Effector memory CD8-positive, alpha-beta T cell (primary cell): Measurements from ENCODE around the gene AFF3.

Source experiments
- ATAC-seq: fragments of 150-1000 bp; cut with Tn5 transposase; replicated peaks from 2 replicates; pipeline ENCODE4 v1.10.0; 2021; ENCODE audit warnings: mild to moderate bottlenecking, moderate library complexity
- DNase-seq, 3 experiments: peaks; one replicate each; pipeline ENCODE4 v3.0.0; 2021
- H3K27ac Mint-ChIP-seq, 2 donors: one replicate each; pipeline ENCODE4 v1.8.0; 2022; ENCODE audit warnings: mild to moderate bottlenecking in 2 of 2, mixed read lengths in 2 of 2, moderate library complexity in 2 of 2
- H3K27me3 Mint-ChIP-seq, 2 donors: one replicate each; pipeline ENCODE4 v1.8.0; 2022; ENCODE audit warnings: mixed read lengths in 2 of 2
- H3K36me3 Mint-ChIP-seq: one replicate; pipeline ENCODE4 v1.8.0; 2022; ENCODE audit warnings: mild to moderate bottlenecking, moderate library complexity, mixed read lengths; ENCODE audit not compliant: insufficient read depth
- H3K4me1 Mint-ChIP-seq, 2 donors: one replicate each; pipeline ENCODE4 v1.8.0; 2022; ENCODE audit warnings: low read depth in 2 of 2, mixed read lengths in 2 of 2
- H3K4me3 Mint-ChIP-seq, 2 donors: one replicate each; pipeline ENCODE4 v1.8.0; 2022; ENCODE audit warnings: mild to moderate bottlenecking in 2 of 2, mixed read lengths in 2 of 2, moderate library complexity in 2 of 2
- H3K9me3 Mint-ChIP-seq, 2 donors: one replicate each; pipeline ENCODE4 v1.8.0; 2022; ENCODE audit warnings: mixed read lengths in 2 of 2

The AFF3 gene

GRCh38 chr2:100011272-100011731, 131.1 kb downstream of the AFF3 start:
- DNase-seq (no peak), ATAC-seq (no peak)
- Mint-ChIP-seq H3K27ac (no peak overlapping the region), H3K36me3 (peaks cover 3% of the 10 kb centered on the region), H3K4me3 (no peak overlapping the region), H3K9me3 (no peaks in the 10 kb centered on the region), H3K27me3 (no peaks in the 10 kb centered on the region), H3K4me1 (no peaks in the 10 kb centered on the region)

GRCh38 chr2:100010606-100011005, 131.8 kb downstream of the AFF3 start:
- H3K27me3 Mint-ChIP-seq, result no peaks in the 10 kb centered on the region
- H3K4me3 Mint-ChIP-seq, result no peak overlapping the region
- no peaks in the 10 kb centered on the region for H3K9me3 Mint-ChIP-seq
- H3K36me3 Mint-ChIP-seq, result peaks cover 3% of the 10 kb centered on the region
- H3K4me1 Mint-ChIP-seq, result no peaks in the 10 kb centered on the region
- no peak for ATAC-seq
- DNase-seq, result no peak
- H3K27ac Mint-ChIP-seq, result no peak overlapping the region

- Mint-ChIP-seq H3K36me3 (peaks cover 3% of the 10 kb centered on the region), H3K4me3 (no peak overlapping the region), H3K27me3 (no peaks in the 10 kb centered on the region), H3K4me1 (no peaks in the 10 kb centered on the region), H3K9me3 (no peaks in the 10 kb centered on the region), H3K27ac (no peak overlapping the region)
- ATAC-seq (no peak), DNase-seq (no peak)
Measured at GRCh38 chr2:100009743-100010142, 132.6 kb downstream of the AFF3 start.

DNA sequence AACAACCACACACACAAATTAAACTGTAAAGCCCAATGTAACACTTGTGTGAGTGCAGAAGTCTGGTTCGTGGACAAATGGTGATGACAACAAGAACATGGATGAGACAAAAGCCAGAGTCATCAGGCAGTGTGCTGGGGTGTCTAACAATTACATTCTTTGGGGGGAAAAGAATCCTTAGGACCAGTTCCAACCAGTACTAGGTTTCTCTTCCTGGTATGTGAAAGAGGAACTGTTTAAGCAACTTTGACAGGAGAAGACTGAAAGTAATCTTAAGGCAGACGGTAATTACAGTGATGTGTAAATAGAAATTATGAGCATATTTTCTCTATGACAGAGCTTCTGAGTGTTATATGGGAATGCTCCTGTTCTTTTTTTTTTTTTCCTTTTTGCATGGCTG, 133.4 kb downstream of the AFF3 start:
- no peak for ATAC-seq
- Mint-ChIP-seq H3K27me3 (no peaks in the 10 kb centered on the region), H3K36me3 (peaks cover 3% of the 10 kb centered on the region), H3K27ac (no peak overlapping the region), H3K4me1 (no peaks in the 10 kb centered on the region), H3K4me3 (no peak overlapping the region), H3K9me3 (no peaks in the 10 kb centered on the region)
- no peak for DNase-seq

DNA sequence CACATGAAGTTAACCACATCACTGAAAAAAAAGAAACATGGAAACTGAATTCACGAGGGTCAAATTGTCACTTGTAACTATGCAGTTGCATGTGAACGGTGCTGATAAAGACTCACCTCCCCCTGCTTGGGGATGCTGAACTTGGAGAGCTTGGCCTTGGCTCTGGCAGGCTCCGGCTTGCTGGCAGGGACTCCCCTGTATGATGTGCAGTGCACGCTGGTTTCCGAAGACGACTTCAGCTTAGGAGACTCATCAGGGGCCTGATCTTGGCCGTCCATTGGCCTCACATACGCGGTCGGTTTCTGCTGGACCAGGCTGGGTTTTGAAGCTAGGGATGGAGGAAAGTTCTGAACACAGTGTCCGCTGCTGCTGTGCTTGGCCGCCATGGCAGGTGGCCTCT, 135.9 kb downstream of the AFF3 start:
- Mint-ChIP-seq H3K36me3 (peaks cover 2% of the 10 kb centered on the region), H3K27ac (no peak overlapping the region), H3K9me3 (no peaks in the 10 kb centered on the region), H3K4me3 (no peak overlapping the region), H3K4me1 (no peaks in the 10 kb centered on the region), H3K27me3 (no peaks in the 10 kb centered on the region)
- ATAC-seq, result no peak
- DNase-seq, result no peak

- H3K4me1 Mint-ChIP-seq, result peaks cover 6 to 10% of the 10 kb centered on the region in 2 donors
- H3K27me3 Mint-ChIP-seq, result no peaks in the 10 kb centered on the region
- peaks cover 4% of the 10 kb centered on the region for H3K36me3 Mint-ChIP-seq
- DNase-seq (no peak), ATAC-seq (no peak)
- no peak overlapping the region for H3K4me3 Mint-ChIP-seq
- no peak overlapping the region for H3K27ac Mint-ChIP-seq
- H3K9me3 Mint-ChIP-seq, result no peaks in the 10 kb centered on the region
Measured at GRCh38 chr2:100004959-100005387, 137.4 kb downstream of the AFF3 start.

DNA sequence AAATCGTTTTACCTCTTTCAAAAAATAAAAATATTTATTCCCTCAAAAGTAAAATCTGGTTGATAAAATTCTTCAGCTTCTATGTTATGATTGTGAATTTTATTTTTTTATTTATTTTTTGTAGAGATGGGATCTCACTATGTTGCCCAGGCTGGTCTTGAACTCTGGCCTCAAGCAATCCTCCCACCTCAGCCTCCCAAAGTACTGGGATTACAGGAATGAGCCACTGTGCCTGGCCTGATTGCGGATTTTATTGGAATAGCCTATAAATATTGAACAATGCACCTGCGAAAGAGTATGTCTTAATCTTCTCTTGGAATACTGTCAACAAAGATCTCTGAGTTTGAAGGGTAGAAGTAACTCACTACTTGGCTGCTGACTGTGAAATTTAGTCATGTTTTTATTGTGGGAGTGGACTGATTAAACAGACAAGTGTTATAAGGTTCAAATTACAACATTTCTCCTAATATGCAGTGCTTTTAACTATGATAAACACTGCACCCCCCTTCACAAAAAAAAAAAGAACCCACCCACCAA, 138.0 kb downstream of the AFF3 start:
- DNase-seq, result no peak
- no peaks in the 10 kb centered on the region for H3K9me3 Mint-ChIP-seq
- no peak overlapping the region for H3K4me3 Mint-ChIP-seq
- H3K27ac Mint-ChIP-seq, result no peak overlapping the region
- ATAC-seq, result no peak
- peaks cover 6 to 10% of the 10 kb centered on the region in 2 donors for H3K4me1 Mint-ChIP-seq
- no peaks in the 10 kb centered on the region for H3K27me3 Mint-ChIP-seq
- peaks cover 4% of the 10 kb centered on the region for H3K36me3 Mint-ChIP-seq

- Mint-ChIP-seq H3K36me3 (peaks cover 4% of the 10 kb centered on the region), H3K9me3 (no peaks in the 10 kb centered on the region), H3K4me1 (peaks cover 6 to 10% of the 10 kb centered on the region in 2 donors), H3K27me3 (no peaks in the 10 kb centered on the region), H3K27ac (no peak overlapping the region), H3K4me3 (no peak overlapping the region)
- ATAC-seq (no peak), DNase-seq (no peak)
Measured at GRCh38 chr2:100002059-100002458, 140.3 kb downstream of the AFF3 start.

DNA sequence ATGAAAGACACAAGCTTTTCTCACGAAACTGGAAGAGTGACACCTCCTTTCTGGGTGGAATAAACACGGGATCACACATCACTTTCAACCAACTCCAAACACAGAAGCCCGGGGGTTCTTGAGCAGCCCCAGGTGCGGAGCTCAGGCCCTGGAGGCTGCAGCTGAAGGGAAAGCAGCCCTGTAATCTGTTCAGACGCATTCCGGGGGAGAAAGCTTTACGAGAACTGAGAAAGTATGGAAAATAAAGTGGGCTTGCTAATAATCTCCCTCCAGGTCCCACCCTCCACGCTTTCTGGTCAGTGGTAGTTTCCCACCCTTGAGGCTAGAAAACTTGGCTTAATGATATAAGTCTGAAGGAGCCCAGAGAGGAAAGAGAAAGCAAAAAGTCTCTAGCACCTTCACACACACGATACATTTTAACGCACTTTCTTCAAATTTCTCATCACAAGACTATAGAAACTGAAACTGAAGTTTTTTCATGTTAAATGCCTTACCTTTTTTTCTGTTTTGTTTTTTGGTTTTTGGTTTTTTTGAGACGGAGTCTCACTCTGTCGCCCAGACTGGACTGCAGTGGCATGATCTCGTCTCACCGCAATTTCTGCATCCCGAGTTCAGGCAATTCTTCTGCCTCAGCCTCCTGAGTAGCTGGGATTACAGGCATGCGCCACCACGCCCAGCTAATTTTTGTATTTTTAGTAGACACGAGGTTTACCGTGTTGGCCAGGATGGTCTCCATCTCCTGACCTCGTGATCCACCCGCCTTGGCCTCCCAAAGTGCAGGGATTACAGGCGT, 141.3 kb downstream of the AFF3 start:
- H3K4me3 Mint-ChIP-seq, result peak overlapping the region; percentile 56 to 60

GRCh38 chr2:99998651-99999320, 143.6 kb downstream of the AFF3 start:
- no peaks in the 10 kb centered on the region for H3K9me3 Mint-ChIP-seq
- no peak overlapping the region for H3K4me3 Mint-ChIP-seq
- H3K27ac Mint-ChIP-seq, result no peak overlapping the region
- H3K36me3 Mint-ChIP-seq, result peaks cover 4% of the 10 kb centered on the region
- no peak for DNase-seq
- peaks cover 6 to 10% of the 10 kb centered on the region in 2 donors for H3K4me1 Mint-ChIP-seq
- no peak for ATAC-seq
- H3K27me3 Mint-ChIP-seq, result no peaks in the 10 kb centered on the region

More for the DNA sequence above, 141.3 kb downstream of the AFF3 start:
- no peaks in the 10 kb centered on the region for H3K27me3 Mint-ChIP-seq
- DNase-seq (no peak), ATAC-seq (no peak)
- peaks cover 4% of the 10 kb centered on the region for H3K36me3 Mint-ChIP-seq
- no peaks in the 10 kb centered on the region for H3K9me3 Mint-ChIP-seq
- peaks cover 6 to 10% of the 10 kb centered on the region in 2 donors for H3K4me1 Mint-ChIP-seq
- peak overlapping the region; percentile 30 to 56 for H3K27ac Mint-ChIP-seq

DNA sequence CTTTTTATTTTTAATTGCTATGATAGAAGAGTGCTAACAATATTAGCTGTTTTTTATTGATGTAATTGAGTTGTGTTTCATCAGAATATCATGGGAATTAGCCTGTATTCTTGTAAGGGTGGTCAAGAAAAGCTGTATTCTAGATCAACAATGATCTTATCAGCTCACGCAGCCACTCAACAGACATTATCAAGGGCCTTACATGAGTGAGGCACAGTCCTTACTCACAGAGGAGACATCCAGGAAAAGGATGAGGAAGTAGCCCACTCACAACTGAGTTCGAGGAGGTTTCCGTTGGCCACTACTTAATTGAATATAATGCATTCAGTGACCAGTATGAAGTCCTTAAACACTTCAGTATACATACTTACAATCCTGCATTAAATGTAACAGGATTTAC, 152.5 kb downstream of the AFF3 start:
- no peak overlapping the region for H3K27ac Mint-ChIP-seq

GRCh38 chr2:99988599-99988998, 153.8 kb downstream of the AFF3 start:
- no peak overlapping the region for H3K27ac Mint-ChIP-seq
- H3K9me3 Mint-ChIP-seq, result no peaks in the 10 kb centered on the region
- H3K27me3 Mint-ChIP-seq, result no peaks in the 10 kb centered on the region
- ATAC-seq (no peak), DNase-seq (no peak)
- peaks cover 3% of the 10 kb centered on the region for H3K36me3 Mint-ChIP-seq
- no peaks in the 10 kb centered on the region for H3K4me1 Mint-ChIP-seq
- no peak overlapping the region for H3K4me3 Mint-ChIP-seq

More for the DNA sequence above, 152.5 kb downstream of the AFF3 start:
- H3K4me3 Mint-ChIP-seq, result no peak overlapping the region
- no peaks in the 10 kb centered on the region for H3K27me3 Mint-ChIP-seq
- peaks cover 3% of the 10 kb centered on the region for H3K36me3 Mint-ChIP-seq
- no peaks in the 10 kb centered on the region for H3K9me3 Mint-ChIP-seq
- H3K4me1 Mint-ChIP-seq, result no peaks in the 10 kb centered on the region
- ATAC-seq (no peak), DNase-seq (no peak)

DNA sequence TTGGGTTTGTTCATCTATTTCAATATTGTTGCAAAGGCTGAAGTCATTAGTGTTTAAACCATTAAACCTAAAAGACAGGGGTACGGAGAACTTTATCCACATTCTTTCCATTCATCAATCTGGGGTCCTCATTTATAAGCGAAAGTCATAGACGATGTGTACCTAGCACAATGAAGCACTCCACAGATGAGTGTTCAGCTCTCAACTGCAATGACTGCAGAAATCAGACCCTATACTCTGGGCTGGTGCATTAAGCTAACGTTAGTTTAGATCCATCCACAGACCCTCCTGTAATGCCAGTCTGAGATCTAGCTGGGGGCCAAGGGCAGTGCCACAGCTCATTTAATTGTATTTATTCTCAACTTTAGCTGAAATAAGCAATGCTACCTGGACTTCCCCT, 155.2 kb downstream of the AFF3 start:
- Mint-ChIP-seq H3K27me3 (no peaks in the 10 kb centered on the region), H3K4me3 (no peak overlapping the region), H3K4me1 (no peaks in the 10 kb centered on the region), H3K27ac (no peak overlapping the region), H3K36me3 (peaks cover 3% of the 10 kb centered on the region), H3K9me3 (no peaks in the 10 kb centered on the region)
- ATAC-seq (no peak), DNase-seq (no peak)
